ENCODE data around the gene OLFM2. TPM values are rescaled to one million over a fixed set of nuclear protein-coding genes. Genes with fewer than 3 reads are reported as not detected.
A peak's percentile ranks its signal among the peaks of the same experiment; 100 is the strongest.
"Not testable (repeated sequence)": the region's sequence is repeated elsewhere in the genome, so short reads cannot be mapped to it uniquely, and the experiment has no call there.

OLFM2 gene
- total and polyA plus RNA-seq, 2 experiments from 2014 or later, result 8.9 to 11.6 TPM

DNA sequence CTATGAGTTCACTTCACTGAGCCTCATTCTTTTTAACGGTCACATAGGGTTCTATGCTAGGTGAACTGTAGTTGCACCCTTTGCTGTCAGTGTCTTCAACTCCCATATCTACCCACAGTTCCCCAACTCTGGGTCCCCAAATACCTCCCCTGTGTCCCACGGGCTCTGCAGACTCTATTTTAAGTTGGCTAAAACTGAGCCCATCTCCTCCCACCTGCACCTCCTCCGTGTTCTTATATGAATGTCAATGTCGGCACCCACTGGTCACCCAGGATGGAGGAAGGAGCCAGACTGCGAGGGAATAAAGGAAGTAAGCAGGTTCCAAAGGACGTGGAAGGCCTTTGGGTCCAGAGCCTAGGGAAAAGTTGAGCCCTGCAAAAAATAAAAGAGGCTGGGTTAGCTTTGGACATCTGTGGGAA, 102.0 kb downstream of the OLFM2 start:
- in situ Hi-C loops (cut with MboI), result no loop called here
- TF ChIP-seq EZH2 (IDR thresholded peaks at IDR 0.05; ENCODE audit: insufficient read depth, poor library complexity, severe bottlenecking) (no peak), EZH2phosphoT487 (IDR thresholded peaks at IDR 0.05; ENCODE audit: insufficient read depth, low read depth) (no peak)
- H3K4me3 ChIP-seq, result peak overlapping the region; percentile 94; the same call in 1 of the 2 replicates
- peak overlapping the region; percentile 78; the same call in 1 of the 2 replicates for H2AFZ ChIP-seq
- peak overlapping the region; percentile 57; the same call in 1 of the 2 replicates for H3K9ac ChIP-seq
- peaks cover 8% of the 10 kb centered on the region for H3F3A ChIP-seq (ENCODE audit: insufficient read depth)
- no peak overlapping the region for H3K4me2 ChIP-seq (ENCODE audit: unreplicated experiment)
- no peaks in the 10 kb centered on the region for H3K9me2 ChIP-seq (ENCODE audit: insufficient read depth)
- peaks cover 73% of the 10 kb centered on the region for H3K79me2 ChIP-seq (ENCODE audit: insufficient read depth)
- H3K4me1 ChIP-seq (ENCODE audit: insufficient read depth), result 0 out of 2 replicates have a peak, but pooled peaks cover 7% of the 10 kb centered on the region
- H4K20me1 ChIP-seq (ENCODE audit: insufficient read depth), result no peaks in the 10 kb centered on the region
- 36 to 42% methylated on average over 6 of the region's 6 CpGs for WGBS, 2 experiments (ENCODE audit: low coverage in 1 of 2, low lambda C conversion rate in 2 of 2, missing lambda C conversion rate in 2 of 2)
- no peak for DNase-seq
- no peaks in the 10 kb centered on the region for H3K27me3 ChIP-seq (replicated peaks; ENCODE audit: insufficient read depth)
- no peaks in the 10 kb centered on the region for H3K9me3 ChIP-seq (ENCODE audit: low read depth)
- 0 out of 2 replicates have a peak overlapping the region, but pooled peaks have one; percentile 14 for H3K27ac ChIP-seq
- H3K36me3 ChIP-seq (ENCODE audit: low read depth), result 0 out of 2 replicates have a peak, but pooled peaks cover 6% of the 10 kb centered on the region

DNA sequence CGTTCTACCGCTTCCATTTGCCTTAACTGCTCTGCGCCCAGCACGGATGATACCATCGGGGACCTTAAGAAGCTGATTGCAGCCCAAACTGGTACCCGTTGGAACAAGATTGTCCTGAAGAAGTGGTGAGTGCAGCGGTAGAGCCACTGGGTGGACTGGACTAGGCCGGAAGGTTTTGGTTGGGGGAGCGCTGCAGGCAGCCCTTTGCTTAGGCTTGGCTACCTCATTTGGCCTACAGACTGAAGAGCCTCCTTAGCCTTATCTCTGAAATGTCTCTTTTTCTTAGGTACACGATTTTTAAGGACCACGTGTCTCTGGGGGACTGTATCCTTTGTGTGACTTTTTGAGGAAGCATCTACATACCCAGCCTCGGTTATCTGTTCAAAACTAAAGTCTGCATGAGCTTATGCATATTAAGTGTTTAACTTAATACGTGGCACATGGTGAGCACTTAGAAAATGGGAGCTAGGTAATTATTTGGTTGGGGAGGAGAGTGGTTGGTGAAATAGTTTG, 107.7 kb downstream of the OLFM2 start:
- in situ Hi-C loops (cut with MboI), result no loop called here
- no peak overlapping the region for H3K27ac ChIP-seq
- 32 to 33% methylated on average over 13 of the region's 13 CpGs for WGBS, 2 experiments (ENCODE audit: low coverage in 1 of 2, low lambda C conversion rate in 2 of 2, missing lambda C conversion rate in 2 of 2)

DNA sequence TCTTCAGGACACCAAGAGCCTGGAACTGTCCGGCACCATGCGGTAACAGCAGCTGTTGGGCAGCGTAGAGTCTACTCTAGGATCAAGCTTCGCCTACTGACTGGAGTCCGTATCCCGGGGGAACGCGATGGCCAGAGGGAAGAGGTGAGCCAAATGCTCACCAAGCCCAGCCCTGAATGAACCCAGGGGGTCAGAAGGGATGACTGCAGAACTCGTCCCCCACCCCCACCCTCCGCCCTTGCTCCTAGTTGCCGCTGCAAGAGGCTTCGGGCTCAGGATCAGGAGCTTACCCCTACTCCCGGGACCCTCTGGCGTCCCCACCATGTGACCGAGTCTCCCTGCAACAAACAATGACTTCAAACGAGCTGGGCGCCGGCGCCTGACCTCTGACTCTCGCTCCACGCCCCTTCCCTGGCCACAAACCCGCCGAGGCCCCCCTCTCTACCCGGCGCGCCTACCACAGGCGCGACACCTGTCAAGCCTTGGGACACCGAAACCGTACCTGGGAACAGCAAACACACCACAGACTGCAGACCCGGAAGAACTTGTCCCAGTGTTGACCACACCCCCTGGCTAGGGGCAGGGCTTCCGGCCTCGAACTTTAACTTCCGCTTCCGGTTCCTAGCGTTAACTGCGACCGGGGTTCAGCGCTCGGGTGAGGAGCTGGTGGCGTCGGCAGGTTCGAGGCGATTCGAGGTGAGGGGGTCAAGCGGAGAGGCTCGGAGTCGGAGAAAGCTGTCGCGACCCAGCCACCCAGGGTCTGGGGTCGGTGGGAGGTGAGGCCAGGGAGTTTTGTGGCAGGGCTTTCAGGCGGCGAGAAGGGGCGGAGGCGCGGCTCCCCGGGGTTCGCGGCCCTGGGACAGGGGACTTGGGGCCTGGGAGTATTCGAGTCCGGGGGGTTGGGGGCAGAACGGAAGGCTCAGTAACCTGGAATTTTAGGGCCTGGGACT, 108.8 kb downstream of the OLFM2 start, which contains the start of gene UBL5:
TSS of gene UBL5 (plus strand) at position 630 of the 950 bp plus-strand sequence. CDS start 420 bp downstream, outside the sequence.
- 1% methylated on average over 47 to 62 of the region's 62 CpGs for WGBS, 2 experiments (ENCODE audit: low coverage in 1 of 2, low lambda C conversion rate in 2 of 2, missing lambda C conversion rate in 2 of 2)
- Histone ChIP-seq H3K36me3 (ENCODE audit: low read depth) (0 out of 2 replicates have a peak, but pooled peaks cover 6% of the 10 kb centered on the region), H3K27me3 (replicated peaks; ENCODE audit: insufficient read depth) (no peaks in the 10 kb centered on the region), H3K4me1 (ENCODE audit: insufficient read depth) (peaks cover 4% of the 10 kb centered on the region; the same call in 1 of the 2 replicates), H3K27ac (peak within 1 kb of the TSS; percentile 30), H4K20me1 (ENCODE audit: insufficient read depth) (no peaks in the 10 kb centered on the region), H3K9me2 (ENCODE audit: insufficient read depth) (no peaks in the 10 kb centered on the region), H3F3A (ENCODE audit: insufficient read depth) (no peaks in the 10 kb centered on the region), H3K79me2 (ENCODE audit: insufficient read depth) (peaks cover 81% of the 10 kb centered on the region), H2AFZ (peak within 1 kb of the TSS; percentile 91), H3K4me2 (ENCODE audit: unreplicated experiment) (peak within 1 kb of the TSS; percentile 93), H3K9ac (peak within 1 kb of the TSS; percentile 89), H3K9me3 (ENCODE audit: low read depth) (no peaks in the 10 kb centered on the region), H3K4me3 (peak within 1 kb of the TSS; percentile 98)
- in situ Hi-C loops (cut with MboI), result no loop called here
- peak; percentile 93 for DNase-seq
- no peak for TF ChIP-seq EZH2phosphoT487 (IDR thresholded peaks at IDR 0.05; ENCODE audit: insufficient read depth, low read depth)

More for the DNA sequence above, 107.7 kb downstream of the OLFM2 start:
- Histone ChIP-seq H3K4me3 (peak overlapping the region; percentile 98), H3K9me3 (ENCODE audit: low read depth) (no peaks in the 10 kb centered on the region), H3K27me3 (replicated peaks; ENCODE audit: insufficient read depth) (no peaks in the 10 kb centered on the region), H3K79me2 (ENCODE audit: insufficient read depth) (peaks cover 89% of the 10 kb centered on the region), H3K4me1 (ENCODE audit: insufficient read depth) (peaks cover 4% of the 10 kb centered on the region; the same call in 1 of the 2 replicates), H3K36me3 (ENCODE audit: low read depth) (0 out of 2 replicates have a peak, but pooled peaks cover 6% of the 10 kb centered on the region), H2AFZ (peak overlapping the region; percentile 91; the same call in 1 of the 2 replicates), H3K9ac (peak overlapping the region; percentile 89), H3K4me2 (ENCODE audit: unreplicated experiment) (peak overlapping the region; percentile 93), H4K20me1 (ENCODE audit: insufficient read depth) (no peaks in the 10 kb centered on the region), H3F3A (ENCODE audit: insufficient read depth) (no peaks in the 10 kb centered on the region), H3K9me2 (ENCODE audit: insufficient read depth) (no peaks in the 10 kb centered on the region)
- TF ChIP-seq EZH2phosphoT487 (IDR thresholded peaks at IDR 0.05; ENCODE audit: insufficient read depth, low read depth) (no peak), EZH2 (IDR thresholded peaks at IDR 0.05; ENCODE audit: insufficient read depth, poor library complexity, severe bottlenecking) (no peak)
- DNase-seq, result peak; percentile 25

DNA sequence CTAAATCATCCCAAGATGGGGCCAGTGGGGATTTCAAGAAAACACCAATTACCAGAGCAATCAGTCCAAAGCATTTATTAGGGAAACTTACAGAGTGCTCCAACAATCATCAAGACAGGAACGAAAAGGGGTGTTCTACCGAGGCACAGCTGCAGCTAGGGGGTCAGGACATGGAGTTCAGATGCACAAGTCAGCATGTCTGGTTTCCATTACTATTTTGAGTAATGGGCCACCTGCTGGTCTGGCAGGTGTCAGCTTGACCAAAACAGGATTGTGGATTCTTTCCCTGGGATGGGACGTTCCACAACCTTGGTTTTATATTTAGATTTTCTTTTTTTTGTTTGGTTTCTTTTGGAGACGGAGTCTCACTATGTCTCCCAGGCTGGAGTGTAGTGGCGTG, 112.5 kb downstream of the OLFM2 start:
- Histone ChIP-seq H3K4me3 (no peak overlapping the region), H3F3A (ENCODE audit: insufficient read depth) (no peaks in the 10 kb centered on the region), H3K4me1 (ENCODE audit: insufficient read depth) (peaks cover 2% of the 10 kb centered on the region; the same call in 1 of the 2 replicates), H3K36me3 (ENCODE audit: low read depth) (no peaks in the 10 kb centered on the region), H3K4me2 (ENCODE audit: unreplicated experiment) (no peak overlapping the region), H2AFZ (no peak overlapping the region), H3K9me3 (ENCODE audit: low read depth) (no peaks in the 10 kb centered on the region), H4K20me1 (ENCODE audit: insufficient read depth) (no peaks in the 10 kb centered on the region), H3K9me2 (ENCODE audit: insufficient read depth) (no peaks in the 10 kb centered on the region), H3K79me2 (ENCODE audit: insufficient read depth) (peaks cover 43% of the 10 kb centered on the region), H3K27ac (no peak overlapping the region), H3K27me3 (replicated peaks; ENCODE audit: insufficient read depth) (no peaks in the 10 kb centered on the region), H3K9ac (no peak overlapping the region)
- in situ Hi-C loops (cut with MboI), result no loop called here
- 76 to 79% methylated on average over 5 of the region's 5 CpGs for WGBS, 2 experiments (ENCODE audit: low coverage in 1 of 2, low lambda C conversion rate in 2 of 2, missing lambda C conversion rate in 2 of 2)
- no peak for DNase-seq
- TF ChIP-seq EZH2 (IDR thresholded peaks at IDR 0.05; ENCODE audit: insufficient read depth, poor library complexity, severe bottlenecking) (no peak), EZH2phosphoT487 (IDR thresholded peaks at IDR 0.05; ENCODE audit: insufficient read depth, low read depth) (no peak)

DNA sequence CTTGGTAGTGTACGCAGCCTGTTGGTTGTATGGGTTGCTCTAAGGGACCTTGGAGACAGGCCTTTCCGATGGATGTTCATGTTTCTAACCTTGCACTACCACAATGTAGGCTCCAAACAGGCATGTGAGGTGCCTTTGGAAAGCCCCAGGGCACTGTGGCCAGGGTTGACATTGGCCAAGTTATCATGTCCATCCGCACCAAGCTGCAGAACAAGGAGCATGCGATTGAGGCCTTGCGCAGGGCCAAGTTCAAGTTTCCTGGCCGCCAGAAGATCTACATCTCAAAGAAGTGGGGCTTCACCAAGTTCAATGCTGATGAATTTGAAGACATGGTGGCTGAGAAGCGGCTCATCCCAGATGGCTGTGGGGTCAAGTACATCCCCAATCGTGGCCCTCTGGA, 116.3 kb downstream of the OLFM2 start:
- H4K20me1 ChIP-seq (ENCODE audit: insufficient read depth); H3K36me3 ChIP-seq (ENCODE audit: low read depth); H3K27me3 ChIP-seq (replicated peaks; ENCODE audit: insufficient read depth); DNase-seq; H3F3A ChIP-seq (ENCODE audit: insufficient read depth); H3K9ac ChIP-seq; H3K9me3 ChIP-seq (ENCODE audit: low read depth); H3K9me2 ChIP-seq (ENCODE audit: insufficient read depth); in situ Hi-C loops (cut with MboI): not testable (repeated sequence)
- H3K4me1 ChIP-seq (ENCODE audit: insufficient read depth), result peaks cover 11% of the 10 kb centered on the region
- 87 to 93% methylated on average over 8 of the region's 8 CpGs for WGBS, 2 experiments (ENCODE audit: low coverage in 1 of 2, low lambda C conversion rate in 2 of 2, missing lambda C conversion rate in 2 of 2)
- H3K27ac ChIP-seq, result peak overlapping the region; percentile 63
- peaks cover 42% of the 10 kb centered on the region for H3K79me2 ChIP-seq (ENCODE audit: insufficient read depth)
- peak overlapping the region; percentile 51 for H3K4me3 ChIP-seq
- peak overlapping the region; percentile 31 for H3K4me2 ChIP-seq (ENCODE audit: unreplicated experiment)
- peak overlapping the region; percentile 46 for H2AFZ ChIP-seq
